ENCODE results near the gene TRIM59.

- no peak for TF ChIP-seq POLR2A (IDR thresholded peaks at IDR 0.05)
- TF ChIP-seq, protein P1, sequence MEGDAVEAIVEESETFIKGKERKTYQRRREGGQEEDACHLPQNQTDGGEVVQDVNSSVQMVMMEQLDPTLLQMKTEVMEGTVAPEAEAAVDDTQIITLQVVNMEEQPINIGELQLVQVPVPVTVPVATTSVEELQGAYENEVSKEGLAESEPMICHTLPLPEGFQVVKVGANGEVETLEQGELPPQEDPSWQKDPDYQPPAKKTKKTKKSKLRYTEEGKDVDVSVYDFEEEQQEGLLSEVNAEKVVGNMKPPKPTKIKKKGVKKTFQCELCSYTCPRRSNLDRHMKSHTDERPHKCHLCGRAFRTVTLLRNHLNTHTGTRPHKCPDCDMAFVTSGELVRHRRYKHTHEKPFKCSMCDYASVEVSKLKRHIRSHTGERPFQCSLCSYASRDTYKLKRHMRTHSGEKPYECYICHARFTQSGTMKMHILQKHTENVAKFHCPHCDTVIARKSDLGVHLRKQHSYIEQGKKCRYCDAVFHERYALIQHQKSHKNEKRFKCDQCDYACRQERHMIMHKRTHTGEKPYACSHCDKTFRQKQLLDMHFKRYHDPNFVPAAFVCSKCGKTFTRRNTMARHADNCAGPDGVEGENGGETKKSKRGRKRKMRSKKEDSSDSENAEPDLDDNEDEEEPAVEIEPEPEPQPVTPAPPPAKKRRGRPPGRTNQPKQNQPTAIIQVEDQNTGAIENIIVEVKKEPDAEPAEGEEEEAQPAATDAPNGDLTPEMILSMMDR (IDR thresholded peaks at IDR 0.05): no peak
These were observed 33.2 kb upstream of the TRIM59 start for GRCh38 chr3:160482796-160483195.

Data from testis (tissue), 2 donors.